Left hindlimb (tissue), 1 donor: ENCODE measurements around the gene SRCIN1.
"Not testable (repeated sequence)": the region's sequence is repeated elsewhere in the genome, so short reads cannot be mapped to it uniquely, and the experiment has no call there.

Source experiments
- DNase-seq: peaks from one replicate; pipeline ENCODE4 v3.0.0-alpha.2; 2018

SRCIN1 gene

GRCh38 chr17:38507921-38508569 is 97.7 kb downstream of the SRCIN1 start:
- no peak for DNase-seq

- no peak for DNase-seq
Measured at GRCh38 chr17:38507436-38507835, 98.3 kb downstream of the SRCIN1 start.

- no peak for DNase-seq
Measured at GRCh38 chr17:38504216-38504615, 101.5 kb downstream of the SRCIN1 start.

- DNase-seq, result not testable (repeated sequence)
Measured at GRCh38 chr17:38503286-38503913, 102.4 kb downstream of the SRCIN1 start.

GRCh38 chr17:38501718-38502117 is 104.0 kb downstream of the SRCIN1 start:
- not testable (repeated sequence) for DNase-seq

GRCh38 chr17:38499230-38499629 is 106.5 kb downstream of the SRCIN1 start:
- DNase-seq, result not testable (repeated sequence)

GRCh38 chr17:38498353-38498752 is 107.4 kb downstream of the SRCIN1 start:
- DNase-seq, result peak; percentile 24

- not testable (repeated sequence) for DNase-seq
Measured at GRCh38 chr17:38497656-38498055, 108.1 kb downstream of the SRCIN1 start.

- not testable (repeated sequence) for DNase-seq
Measured at GRCh38 chr17:38494152-38494551, 111.6 kb downstream of the SRCIN1 start.

GRCh38 chr17:38492067-38493040 is 113.4 kb downstream of the SRCIN1 start:
- DNase-seq, result peak; percentile 85

GRCh38 chr17:38491346-38492066 is 114.2 kb downstream of the SRCIN1 start:
- DNase-seq, result peak; percentile 15

GRCh38 chr17:38489774-38490173 is 116.0 kb downstream of the SRCIN1 start:
- DNase-seq, result not testable (repeated sequence)

- DNase-seq, result not testable (repeated sequence)
Measured at GRCh38 chr17:38485681-38486298, 120.0 kb downstream of the SRCIN1 start.

GRCh38 chr17:38485146-38485468 is 120.6 kb downstream of the SRCIN1 start:
- DNase-seq, result no peak

GRCh38 chr17:38484242-38485145 is 121.3 kb downstream of the SRCIN1 start:
- DNase-seq, result peak; percentile 79

- not testable (repeated sequence) for DNase-seq
Measured at GRCh38 chr17:38482700-38483043, 123.1 kb downstream of the SRCIN1 start.

- not testable (repeated sequence) for DNase-seq
Measured at GRCh38 chr17:38482039-38482699, 123.6 kb downstream of the SRCIN1 start.
